BJ (cell line): ENCODE measurements around the gene CAMSAP1. TPM values are rescaled to one million over a fixed set of nuclear protein-coding genes. Genes with fewer than 3 reads are reported as not detected.

Experiments
- CTCF ChIA-PET: fragments of 350-600 bp; formaldehyde crosslinking; extraction: SDS; loops from one replicate; lab custom pipeline; 2021; ENCODE audit warnings: antibody characterized with exemption, inconsistent platforms; lab: Yijun Ruan, JAX
- POLR2A ChIA-PET: fragments of 300-600 bp; sonication (Branson Sonifier 250); formaldehyde crosslinking; extraction: SDS; loops from one replicate; lab custom pipeline; 2021; ENCODE audit warnings: antibody characterized with exemption; lab: Charles Lee
- DNase-seq: peaks from one replicate; pipeline ENCODE4 v3.0.0-alpha.2; 2011; ENCODE audit warnings: low read depth
- H3K27me3 ChIP-seq: 2 replicates; pipeline ENCODE4 v1.6.0; 2011; ENCODE audit warnings: low read length; ENCODE audit not compliant: control insufficient read depth, insufficient read depth
- H3K36me3 ChIP-seq: 2 replicates; pipeline ENCODE4 v1.5.1; 2011; ENCODE audit warnings: low read length; ENCODE audit not compliant: control insufficient read depth, insufficient read depth
- H3K4me3 ChIP-seq: 2 replicates; pipeline ENCODE4 v1.5.1; 2011; ENCODE audit warnings: low read depth, mild to moderate bottlenecking, control low read depth, low read length
- CTCF ChIP-seq: IDR thresholded peaks from 2 replicates; pipeline ENCODE4 v1.5.1; 2011; ENCODE audit warnings: low read depth, mild to moderate bottlenecking, control low read depth, inconsistent platforms, low read length, moderate library complexity; ENCODE audit not compliant: insufficient read depth
- polyA minus RNA-seq: library from RNA; depleted of rRNA, polyadenylated mRNA; stranded (reverse); fragments of >200 nt; gene quantifications from 2 replicates; pipeline ENCODE4 v1.2.3, GENCODE V29; 2011; rRNA and poly(A)+ RNA removed
- polyA plus RNA-seq: library from polyadenylated mRNA; depleted of rRNA; stranded (reverse); fragments of >200 nt; gene quantifications from 2 replicates; pipeline ENCODE4 v1.2.3, GENCODE V29; 2011; rRNA removed

CAMSAP1 gene
- polyA plus RNA-seq (3.8 and 4.1 TPM in 2 replicates), polyA minus RNA-seq (25.1 and 33.3 TPM in 2 replicates)

- CTCF ChIA-PET = no interaction called here
- no peak for TF ChIP-seq CTCF
- Histone ChIP-seq H3K27me3 (no peaks in the 10 kb centered on the region), H3K4me3 (peak within 1 kb of the TSS; percentile 74), H3K36me3 (peaks cover 3% of the 10 kb centered on the region; the same call in 1 of the 2 replicates)
- POLR2A ChIA-PET = interaction anchor here (0.7 kb wide), 2 partner anchors 54 to 1450 kb away, joined by 5 to 9 read pairs; partner anchors contain the start of gene UBAC1
- peak; percentile 35 for DNase-seq
Observed at GRCh38 chr9:135907431-135908092, at the start of gene CAMSAP1. Gene CAMSAP1 (minus strand): TSS chr9:135907546. CDS start chr9:135907159, 387 bp downstream.

GRCh38 chr9:135956802-135957174 lies 49.4 kb upstream of the CAMSAP1 start:
- Histone ChIP-seq H3K27me3 (no peaks in the 10 kb centered on the region), H3K36me3 (peaks cover 12% of the 10 kb centered on the region), H3K4me3 (no peak overlapping the region)
- DNase-seq = no peak
- TF ChIP-seq CTCF = no peak
- CTCF ChIA-PET = no interaction called here
- POLR2A ChIA-PET = no interaction called here

GRCh38 chr9:135955934-135956801 lies 48.8 kb upstream of the CAMSAP1 start:
- ChIA-PET CTCF (interaction anchor here (0.7 to 1.7 kb wide), 3 partner anchors 12 to 166 kb away, joined by 3 to 4 read pairs (median 3); no protein-coding TSS in a partner anchor), POLR2A (no interaction called here)
- no peak for TF ChIP-seq CTCF

GRCh38 chr9:135952664-135953206 lies 45.4 kb upstream of the CAMSAP1 start:
- ChIA-PET CTCF (interaction anchor here (2.7 kb wide), 1 partner anchor 15 kb away, joined by 6 read pairs; no protein-coding TSS in a partner anchor), POLR2A (no interaction called here)
- H3K36me3 ChIP-seq = peaks cover 14% of the 10 kb centered on the region
- DNase-seq = no peak
- no peak for TF ChIP-seq CTCF
- H3K4me3 ChIP-seq = no peak overlapping the region
- H3K27me3 ChIP-seq = no peaks in the 10 kb centered on the region

More at GRCh38 chr9:135955934-135956801, 48.8 kb upstream of the CAMSAP1 start:
- H3K27me3 ChIP-seq = no peaks in the 10 kb centered on the region
- DNase-seq = no peak
- peaks cover 12% of the 10 kb centered on the region for H3K36me3 ChIP-seq
- no peak overlapping the region for H3K4me3 ChIP-seq
